H1 (cell line): ENCODE measurements around the gene TRAPPC2L. TPM values are rescaled to one million over a fixed set of nuclear protein-coding genes. Genes with fewer than 3 reads are reported as not detected.

Source experiments
- CREB1 ChIP-seq: IDR thresholded peaks from 2 replicates; pipeline ENCODE4 v1.6.1; 2012; ENCODE audit warnings: inconsistent platforms
- EZH2 ChIP-seq: fragments of 200-600 bp; sonication (generic); IDR thresholded peaks from 2 replicates; pipeline ENCODE4 v1.7.1; 2012; ENCODE audit warnings: low read depth, mild to moderate bottlenecking, moderate library complexity, low read length, inconsistent platforms; ENCODE audit not compliant: severe bottlenecking
- FOSL1 ChIP-seq: IDR thresholded peaks from 2 replicates; pipeline ENCODE4 v1.6.1; 2011; ENCODE audit warnings: mild to moderate bottlenecking, low read depth, low read length, moderate library complexity; ENCODE audit not compliant: insufficient read depth
- KDM5A ChIP-seq: fragments of 200-600 bp; IDR thresholded peaks from 2 replicates; pipeline ENCODE4 v1.7.1; 2012; ENCODE audit warnings: mild to moderate bottlenecking, low read length, inconsistent platforms, mixed read lengths
- PHF8 ChIP-seq: fragments of 200-600 bp; sonication (generic); conservative IDR thresholded peaks from 2 replicates; pipeline ENCODE4 v1.7.1; 2012; ENCODE audit warnings: low read depth, mild to moderate bottlenecking, inconsistent platforms, low read length, moderate library complexity
- ZNF274 ChIP-seq: IDR thresholded peaks from 2 replicates; pipeline ENCODE4 v1.7.0; 2012; ENCODE audit warnings: low read length, borderline replicate concordance; ENCODE audit errors: extremely low read depth
- polyA plus RNA-seq, 7 experiments: library from polyadenylated mRNA; depleted of rRNA in 3 of 7; stranded (reverse) in 5 of 7; unstranded in 2 of 7; fragments of >200 nt in 5 of 7; fragments of 200-250 nt in 2 of 7; gene quantifications; 1 replicate in 5 of 7; 2 replicates in 1 of 7; 4 replicates in 1 of 7; pipeline versions ENCODE4 v1.2.1 to v1.2.3, GENCODE V29; 2011 to 2013; ENCODE audit warnings: missing spikeins in 2 of 7, mixed read lengths in 2 of 7
- total RNA-seq: library from RNA; stranded (reverse); fragmentation: NEBNext Ultra II Directional; extraction: Animal tissue kit (Norgen Biotek cat#: 25700); gene quantifications from 2 replicates; pipeline ENCODE4 v1.2.1, GENCODE V29; 2021
- TF ChIP-seq, protein P1 (sequence below): fragments of 300-600 bp; sonication (generic); IDR thresholded peaks from 2 replicates; pipeline ENCODE4 v1.7.1; 2012; ENCODE audit warnings: low read length, moderate library complexity, mild to moderate bottlenecking, inconsistent platforms; ENCODE audit not compliant: insufficient replicate concordance

Gene TRAPPC2L
- total and polyA plus RNA-seq, 2 of the 8 experiments (the other 6 are each of a cell fraction or from before 2014, with no cell fraction given), result 98.7 to 133 TPM

DNA sequence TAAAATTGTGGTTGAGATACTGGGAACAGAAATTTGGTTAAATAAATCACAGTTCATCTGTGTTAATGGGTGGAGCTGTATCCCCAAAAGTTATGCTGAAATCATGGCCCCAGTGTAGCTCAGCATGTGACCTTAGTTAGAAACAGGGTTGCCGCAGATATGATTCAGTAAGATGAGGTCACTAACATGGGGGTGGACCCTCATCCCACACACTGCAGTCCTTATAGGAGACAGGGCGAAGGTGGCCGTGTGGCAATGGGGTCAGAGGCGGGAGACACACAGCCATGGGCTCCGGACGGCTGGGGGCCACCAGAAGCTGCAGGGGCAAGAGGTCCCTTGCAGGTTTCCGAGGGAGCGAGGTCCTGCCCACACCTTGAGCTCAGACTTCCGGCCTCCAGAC lies 10.8 kb upstream of the TRAPPC2L start (continued):
- TF ChIP-seq, protein P1, sequence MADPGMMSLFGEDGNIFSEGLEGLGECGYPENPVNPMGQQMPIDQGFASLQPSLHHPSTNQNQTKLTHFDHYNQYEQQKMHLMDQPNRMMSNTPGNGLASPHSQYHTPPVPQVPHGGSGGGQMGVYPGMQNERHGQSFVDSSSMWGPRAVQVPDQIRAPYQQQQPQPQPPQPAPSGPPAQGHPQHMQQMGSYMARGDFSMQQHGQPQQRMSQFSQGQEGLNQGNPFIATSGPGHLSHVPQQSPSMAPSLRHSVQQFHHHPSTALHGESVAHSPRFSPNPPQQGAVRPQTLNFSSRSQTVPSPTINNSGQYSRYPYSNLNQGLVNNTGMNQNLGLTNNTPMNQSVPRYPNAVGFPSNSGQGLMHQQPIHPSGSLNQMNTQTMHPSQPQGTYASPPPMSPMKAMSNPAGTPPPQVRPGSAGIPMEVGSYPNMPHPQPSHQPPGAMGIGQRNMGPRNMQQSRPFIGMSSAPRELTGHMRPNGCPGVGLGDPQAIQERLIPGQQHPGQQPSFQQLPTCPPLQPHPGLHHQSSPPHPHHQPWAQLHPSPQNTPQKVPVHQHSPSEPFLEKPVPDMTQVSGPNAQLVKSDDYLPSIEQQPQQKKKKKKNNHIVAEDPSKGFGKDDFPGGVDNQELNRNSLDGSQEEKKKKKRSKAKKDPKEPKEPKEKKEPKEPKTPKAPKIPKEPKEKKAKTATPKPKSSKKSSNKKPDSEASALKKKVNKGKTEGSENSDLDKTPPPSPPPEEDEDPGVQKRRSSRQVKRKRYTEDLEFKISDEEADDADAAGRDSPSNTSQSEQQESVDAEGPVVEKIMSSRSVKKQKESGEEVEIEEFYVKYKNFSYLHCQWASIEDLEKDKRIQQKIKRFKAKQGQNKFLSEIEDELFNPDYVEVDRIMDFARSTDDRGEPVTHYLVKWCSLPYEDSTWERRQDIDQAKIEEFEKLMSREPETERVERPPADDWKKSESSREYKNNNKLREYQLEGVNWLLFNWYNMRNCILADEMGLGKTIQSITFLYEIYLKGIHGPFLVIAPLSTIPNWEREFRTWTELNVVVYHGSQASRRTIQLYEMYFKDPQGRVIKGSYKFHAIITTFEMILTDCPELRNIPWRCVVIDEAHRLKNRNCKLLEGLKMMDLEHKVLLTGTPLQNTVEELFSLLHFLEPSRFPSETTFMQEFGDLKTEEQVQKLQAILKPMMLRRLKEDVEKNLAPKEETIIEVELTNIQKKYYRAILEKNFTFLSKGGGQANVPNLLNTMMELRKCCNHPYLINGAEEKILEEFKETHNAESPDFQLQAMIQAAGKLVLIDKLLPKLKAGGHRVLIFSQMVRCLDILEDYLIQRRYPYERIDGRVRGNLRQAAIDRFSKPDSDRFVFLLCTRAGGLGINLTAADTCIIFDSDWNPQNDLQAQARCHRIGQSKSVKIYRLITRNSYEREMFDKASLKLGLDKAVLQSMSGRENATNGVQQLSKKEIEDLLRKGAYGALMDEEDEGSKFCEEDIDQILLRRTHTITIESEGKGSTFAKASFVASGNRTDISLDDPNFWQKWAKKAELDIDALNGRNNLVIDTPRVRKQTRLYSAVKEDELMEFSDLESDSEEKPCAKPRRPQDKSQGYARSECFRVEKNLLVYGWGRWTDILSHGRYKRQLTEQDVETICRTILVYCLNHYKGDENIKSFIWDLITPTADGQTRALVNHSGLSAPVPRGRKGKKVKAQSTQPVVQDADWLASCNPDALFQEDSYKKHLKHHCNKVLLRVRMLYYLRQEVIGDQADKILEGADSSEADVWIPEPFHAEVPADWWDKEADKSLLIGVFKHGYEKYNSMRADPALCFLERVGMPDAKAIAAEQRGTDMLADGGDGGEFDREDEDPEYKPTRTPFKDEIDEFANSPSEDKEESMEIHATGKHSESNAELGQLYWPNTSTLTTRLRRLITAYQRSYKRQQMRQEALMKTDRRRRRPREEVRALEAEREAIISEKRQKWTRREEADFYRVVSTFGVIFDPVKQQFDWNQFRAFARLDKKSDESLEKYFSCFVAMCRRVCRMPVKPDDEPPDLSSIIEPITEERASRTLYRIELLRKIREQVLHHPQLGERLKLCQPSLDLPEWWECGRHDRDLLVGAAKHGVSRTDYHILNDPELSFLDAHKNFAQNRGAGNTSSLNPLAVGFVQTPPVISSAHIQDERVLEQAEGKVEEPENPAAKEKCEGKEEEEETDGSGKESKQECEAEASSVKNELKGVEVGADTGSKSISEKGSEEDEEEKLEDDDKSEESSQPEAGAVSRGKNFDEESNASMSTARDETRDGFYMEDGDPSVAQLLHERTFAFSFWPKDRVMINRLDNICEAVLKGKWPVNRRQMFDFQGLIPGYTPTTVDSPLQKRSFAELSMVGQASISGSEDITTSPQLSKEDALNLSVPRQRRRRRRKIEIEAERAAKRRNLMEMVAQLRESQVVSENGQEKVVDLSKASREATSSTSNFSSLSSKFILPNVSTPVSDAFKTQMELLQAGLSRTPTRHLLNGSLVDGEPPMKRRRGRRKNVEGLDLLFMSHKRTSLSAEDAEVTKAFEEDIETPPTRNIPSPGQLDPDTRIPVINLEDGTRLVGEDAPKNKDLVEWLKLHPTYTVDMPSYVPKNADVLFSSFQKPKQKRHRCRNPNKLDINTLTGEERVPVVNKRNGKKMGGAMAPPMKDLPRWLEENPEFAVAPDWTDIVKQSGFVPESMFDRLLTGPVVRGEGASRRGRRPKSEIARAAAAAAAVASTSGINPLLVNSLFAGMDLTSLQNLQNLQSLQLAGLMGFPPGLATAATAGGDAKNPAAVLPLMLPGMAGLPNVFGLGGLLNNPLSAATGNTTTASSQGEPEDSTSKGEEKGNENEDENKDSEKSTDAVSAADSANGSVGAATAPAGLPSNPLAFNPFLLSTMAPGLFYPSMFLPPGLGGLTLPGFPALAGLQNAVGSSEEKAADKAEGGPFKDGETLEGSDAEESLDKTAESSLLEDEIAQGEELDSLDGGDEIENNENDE, result no peak
- TF ChIP-seq EZH2 (no peak), FOSL1 (no peak), KDM5A (no peak), PHF8 (no peak), ZNF274 (no peak), CREB1 (no peak)
